SK-N-SH (cell line): Measurements from ENCODE around the gene GNAT3.

Experiments used
- CHD2 ChIP-seq: fragments of 150-350 bp; IDR thresholded peaks from 2 replicates; pipeline ENCODE4 v1.6.1; 2018; ENCODE audit warnings: low read length; ENCODE audit not compliant: partially characterized antibody
- CTCF ChIP-seq: fragments of 200-600 bp; sonication (generic); IDR thresholded peaks from 2 replicates; pipeline ENCODE4 v1.6.1; 2017; ENCODE audit warnings: antibody characterized with exemption, mild to moderate bottlenecking, moderate library complexity
- EP300 ChIP-seq, 2 experiments: IDR thresholded peaks; 2 replicates each; pipeline versions ENCODE4 v1.4.0 to v1.6.1; 2012; ENCODE audit warnings: borderline replicate concordance in 1 of 2, low read depth in 1 of 2, low read length in 1 of 2
- IRF3 ChIP-seq: fragments of 150-350 bp; IDR thresholded peaks from 2 replicates; pipeline ENCODE4 v1.6.1; 2016; ENCODE audit warnings: mild to moderate bottlenecking, low read depth, low read length
- JUND ChIP-seq: IDR thresholded peaks from 2 replicates; pipeline ENCODE4 v1.4.0; 2012
- RCOR1 ChIP-seq: fragments of 150-350 bp; IDR thresholded peaks from 2 replicates; pipeline ENCODE4 v1.6.1; 2017; ENCODE audit warnings: antibody characterized with exemption, low read length
- REST ChIP-seq: IDR thresholded peaks from 2 replicates; pipeline ENCODE4 v1.6.1; 2012; ENCODE audit warnings: mild to moderate bottlenecking, low read depth, low read length, moderate library complexity
- RFX5 ChIP-seq: IDR thresholded peaks from 2 replicates; pipeline ENCODE4 v1.6.1; 2012; ENCODE audit warnings: mild to moderate bottlenecking, improper control_type of control experiment, low read length
- USF1 ChIP-seq: IDR thresholded peaks from 2 replicates; pipeline ENCODE4 v1.4.0; 2012; ENCODE audit warnings: low read depth, borderline replicate concordance
- ZBTB33 ChIP-seq: IDR thresholded peaks from 2 replicates; pipeline ENCODE4 v1.4.0; 2012; ENCODE audit warnings: low read depth, borderline replicate concordance

DNA sequence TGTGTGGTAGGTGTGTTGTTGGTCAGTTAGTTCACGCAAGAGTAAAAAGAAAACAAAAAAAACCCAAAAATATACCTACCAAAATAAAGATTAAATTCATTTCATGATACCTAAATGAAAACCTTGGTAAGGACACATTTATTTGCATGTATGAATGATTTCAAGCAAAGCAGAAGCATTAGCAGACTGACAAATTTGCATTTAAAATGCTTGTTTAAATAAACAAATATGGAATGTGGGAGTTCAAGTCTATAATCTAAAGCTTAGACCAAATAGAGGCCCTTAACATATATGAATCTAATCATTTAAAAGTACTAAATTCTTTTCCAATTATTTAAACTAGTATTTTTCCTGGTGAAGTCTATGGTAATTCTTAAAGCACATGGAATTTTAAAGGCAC lies 35.8 kb downstream of the GNAT3 start:
- TF ChIP-seq CTCF (no peak), USF1 (no peak), REST (no peak), JUND (no peak), IRF3 (no peak), RFX5 (no peak), CHD2 (no peak), EP300 (IDR thresholded peaks at IDR 0.05; ENCODE audit: borderline replicate concordance in 1 of 2, low read depth in 1 of 2, low read length in 1 of 2) (no peak), ZBTB33 (no peak), RCOR1 (no peak)
